Measurements from ENCODE around the gene MTPN.

The MTPN gene

DNA sequence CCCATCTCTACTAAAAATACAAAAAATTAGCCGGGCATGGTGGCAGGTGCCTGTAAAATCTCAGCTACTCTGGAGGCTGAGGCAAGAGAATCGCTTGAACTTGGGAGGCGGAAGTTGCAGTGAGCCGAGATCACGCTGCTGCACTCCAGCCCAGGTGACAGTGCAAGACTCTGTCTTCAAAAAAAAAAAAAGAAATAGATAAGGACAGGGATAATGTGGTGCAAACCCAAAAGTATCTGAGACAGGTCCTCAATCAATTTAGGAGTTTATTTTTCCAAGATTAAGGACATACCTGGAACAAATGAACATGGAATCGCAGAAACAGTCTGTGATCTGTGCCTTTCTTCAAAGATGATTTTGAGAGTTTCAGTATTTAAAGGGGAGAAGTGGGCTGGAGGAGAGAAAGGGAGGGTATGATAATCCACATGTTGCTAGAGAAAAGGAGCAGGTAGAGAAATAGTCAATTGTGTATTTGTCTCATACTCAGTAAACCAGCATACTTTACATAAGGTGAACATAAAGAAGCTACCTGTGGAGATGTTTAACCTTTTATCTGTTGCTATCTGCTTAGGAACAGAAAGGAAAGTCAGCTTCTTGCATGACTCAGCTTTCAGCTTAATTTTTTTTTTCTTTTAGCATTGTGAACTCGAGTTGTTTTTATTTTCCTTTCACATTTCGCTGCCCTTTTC lies 4.9 kb upstream of the MTPN start:
- DNase-seq: no peak

DNA sequence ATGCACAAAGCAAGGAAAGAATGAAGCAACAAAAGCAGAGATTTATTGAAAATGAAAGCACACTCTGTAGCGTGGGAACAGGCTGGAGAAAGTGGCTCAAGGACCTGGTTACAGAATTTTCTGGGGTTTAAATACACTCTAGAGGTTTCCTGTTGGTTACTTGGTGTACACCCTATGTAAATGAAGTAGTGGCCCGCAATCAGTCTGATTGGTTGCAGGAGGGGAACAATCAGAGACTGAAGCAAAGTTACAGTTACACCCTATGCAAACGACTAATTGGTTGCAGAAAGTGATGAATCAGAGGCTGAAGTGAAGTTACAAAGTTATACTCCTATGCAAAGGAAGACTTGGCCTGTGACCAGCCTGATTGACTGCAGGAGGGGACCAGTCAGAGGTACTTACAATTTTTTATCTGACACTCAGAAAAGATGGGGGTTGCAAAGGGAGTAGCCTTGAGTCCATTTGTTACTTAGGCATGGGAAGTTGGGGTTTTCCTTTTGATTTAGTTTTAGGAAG lies 3.6 kb upstream of the MTPN start:
- DNase-seq: peak; percentile 98

DNA sequence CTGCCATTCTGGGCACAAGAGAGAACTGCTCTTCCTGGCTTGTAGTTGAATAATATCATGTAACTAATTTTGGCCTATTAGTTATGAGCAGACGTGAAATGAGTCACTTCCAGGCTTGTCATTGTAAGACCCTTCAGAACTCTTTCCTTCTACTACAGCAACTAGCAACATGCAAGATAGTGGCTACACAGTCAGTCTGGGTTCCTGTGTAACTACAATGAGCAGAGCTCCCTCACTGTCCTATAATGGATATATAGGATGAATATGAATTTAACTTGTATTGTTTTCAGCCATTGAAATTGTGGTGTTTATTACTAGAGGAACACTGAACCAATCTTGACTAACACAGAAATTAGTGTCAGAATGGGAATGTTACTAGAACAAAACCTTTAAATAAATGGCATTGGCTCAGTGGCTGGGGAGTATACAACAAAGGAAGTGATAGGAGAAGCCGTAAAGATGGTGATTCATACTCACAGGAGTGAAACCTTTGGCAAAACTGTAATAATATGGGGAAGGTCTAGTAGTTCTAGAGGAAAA lies 2.9 kb upstream of the MTPN start:
- DNase-seq: peak; percentile 86

DNA sequence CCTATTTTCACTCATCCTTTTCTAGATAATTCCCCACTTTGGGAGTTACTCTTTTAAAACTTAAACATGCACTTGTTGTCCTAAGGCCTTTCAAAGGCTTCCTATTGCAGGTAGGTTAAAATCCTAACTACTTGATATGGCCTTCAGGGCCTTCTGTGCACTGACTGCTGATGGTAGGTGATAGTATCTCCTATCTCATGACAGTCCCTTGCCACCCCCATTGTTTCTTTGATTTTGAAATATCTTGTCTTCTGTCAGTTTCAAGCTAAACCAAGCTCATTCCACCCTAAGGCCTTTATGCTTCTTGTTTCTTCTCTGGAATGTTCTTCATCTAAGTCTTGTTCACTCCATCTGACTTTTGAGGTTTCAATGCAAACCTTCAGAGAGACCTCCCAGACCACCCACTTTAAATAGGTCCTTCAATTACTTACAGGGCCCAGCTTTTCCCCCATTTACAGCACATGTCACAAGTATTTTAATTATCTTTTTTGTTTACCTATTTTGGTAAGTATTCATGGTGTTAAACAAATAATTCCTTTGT lies 2.4 kb upstream of the MTPN start:
- DNase-seq: peak; percentile 53

DNA sequence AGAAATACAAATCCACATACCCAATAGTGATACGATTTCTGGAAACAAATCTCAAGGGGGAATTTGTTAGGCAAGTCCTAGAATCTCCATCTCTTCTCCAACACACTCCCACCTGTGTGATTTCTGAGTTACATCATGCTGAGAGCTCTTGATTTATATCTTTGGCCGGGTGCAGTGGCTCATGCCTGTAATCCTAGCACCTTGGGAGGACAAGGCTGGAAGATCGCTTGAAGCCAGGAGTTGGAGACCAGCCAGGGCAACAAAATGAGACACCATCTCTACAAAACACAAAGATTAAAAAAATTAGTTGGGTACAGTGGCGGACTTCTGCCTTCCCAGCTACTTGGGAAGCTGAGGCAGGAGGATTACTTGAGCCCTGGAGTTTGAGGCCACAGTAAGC lies 1.5 kb upstream of the MTPN start:
- no peak for DNase-seq

DNA sequence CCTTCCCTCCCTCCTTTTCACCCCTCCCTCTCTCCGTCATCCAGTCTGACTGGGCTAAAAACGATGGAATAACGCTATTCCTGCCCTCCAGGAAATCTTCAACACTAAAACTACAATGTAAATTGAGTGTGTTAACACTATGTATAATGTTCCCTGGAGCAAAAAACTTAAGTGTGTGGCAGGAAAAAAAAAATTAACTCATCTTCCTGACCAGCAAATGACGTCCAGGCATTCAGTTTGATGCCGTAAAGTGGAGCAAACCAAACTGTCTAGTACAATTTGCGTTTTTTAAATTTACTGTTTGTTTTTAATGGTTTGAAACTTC lies 545 bp upstream of the MTPN start:
- no peak for DNase-seq

DNA sequence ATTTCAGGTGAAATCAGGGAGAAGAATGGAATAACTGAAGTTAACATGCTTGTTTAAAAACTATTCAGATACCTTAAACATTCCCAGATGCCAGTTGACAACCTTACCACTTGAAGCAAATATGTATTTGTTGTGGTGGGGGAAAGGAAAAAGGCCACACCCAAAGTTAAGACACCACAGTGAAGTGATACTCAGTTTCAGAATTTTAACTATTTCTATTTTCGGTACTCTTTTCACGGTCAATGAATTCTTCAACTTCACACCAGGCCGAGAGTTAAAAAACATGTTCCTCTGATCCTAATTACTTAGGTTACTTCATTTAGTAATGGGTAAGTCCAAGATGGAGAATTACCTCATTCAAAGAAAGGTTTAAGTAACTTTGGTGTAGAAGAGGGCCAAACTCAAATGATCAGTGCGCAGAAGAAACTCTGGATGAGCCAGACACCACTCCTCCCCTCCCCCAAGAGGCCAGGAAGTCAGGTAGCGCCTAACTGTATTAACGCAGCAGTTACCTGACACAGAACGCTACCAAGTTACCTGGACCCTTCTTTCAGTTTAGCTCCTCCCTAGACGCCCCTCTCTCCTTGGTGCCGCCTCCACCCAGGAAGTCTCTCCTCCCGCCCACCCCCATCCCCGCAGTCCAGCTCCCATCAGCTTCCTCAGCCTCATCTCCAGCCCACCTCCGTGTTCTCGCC lies 700 bp downstream of the MTPN start:
- DNase-seq: peak; percentile 55

DNA sequence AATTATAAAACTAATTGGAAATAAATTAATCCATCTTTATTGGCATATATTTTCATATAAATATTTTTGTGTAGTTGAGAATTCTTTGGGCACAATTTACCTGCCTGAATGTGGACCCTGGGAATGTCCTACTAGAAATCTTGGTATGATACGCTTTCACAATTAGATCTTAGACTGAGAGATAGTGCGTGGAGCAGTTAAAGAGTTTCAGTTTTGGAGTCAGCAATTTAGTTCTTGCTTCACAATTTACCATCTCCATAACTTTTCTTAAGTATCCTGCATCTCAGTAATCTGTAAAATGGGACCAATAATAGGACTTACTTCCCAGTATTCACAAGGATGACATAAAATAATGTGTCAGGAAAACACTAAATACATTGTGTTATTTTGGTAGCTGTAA lies 2.0 kb downstream of the MTPN start:
- DNase-seq: peak; percentile 70

DNA sequence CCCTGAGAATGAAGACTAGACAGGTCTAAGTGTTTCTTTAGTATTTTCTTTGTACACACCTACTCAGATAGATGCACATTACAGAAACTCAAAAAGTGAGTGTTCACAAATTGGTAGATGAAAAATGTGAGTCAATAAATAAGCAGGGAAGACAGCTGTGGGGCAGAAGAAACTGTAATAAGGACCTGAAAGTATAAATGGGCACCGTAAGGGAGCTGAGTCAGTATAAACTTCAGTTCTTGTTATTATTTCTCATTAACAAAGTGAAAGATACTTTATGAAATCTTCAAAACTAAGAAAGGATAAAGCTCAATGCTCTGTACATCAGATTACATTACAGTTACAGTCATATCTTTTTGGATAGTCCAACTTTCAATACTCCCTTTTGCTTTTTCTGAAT lies 2.5 kb downstream of the MTPN start:
- peak; percentile 33 for DNase-seq

DNA sequence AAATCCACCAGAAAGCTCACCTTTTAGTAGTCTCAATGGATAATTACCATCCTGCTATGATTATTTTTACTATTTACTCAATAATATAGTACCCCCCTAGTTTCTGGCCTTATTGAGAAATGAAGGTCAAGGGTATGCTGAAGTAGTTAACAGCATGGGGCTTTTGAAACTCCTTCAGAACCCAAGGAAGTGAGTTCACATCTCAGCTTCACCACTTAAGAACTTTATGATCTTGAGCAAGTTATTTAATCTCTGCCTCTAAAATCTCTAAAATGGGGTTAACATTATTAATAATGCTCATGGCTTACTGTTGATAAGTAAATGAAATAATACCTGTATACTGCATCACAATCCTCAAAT lies 5.8 kb downstream of the MTPN start:
- DNase-seq: no peak

DNA sequence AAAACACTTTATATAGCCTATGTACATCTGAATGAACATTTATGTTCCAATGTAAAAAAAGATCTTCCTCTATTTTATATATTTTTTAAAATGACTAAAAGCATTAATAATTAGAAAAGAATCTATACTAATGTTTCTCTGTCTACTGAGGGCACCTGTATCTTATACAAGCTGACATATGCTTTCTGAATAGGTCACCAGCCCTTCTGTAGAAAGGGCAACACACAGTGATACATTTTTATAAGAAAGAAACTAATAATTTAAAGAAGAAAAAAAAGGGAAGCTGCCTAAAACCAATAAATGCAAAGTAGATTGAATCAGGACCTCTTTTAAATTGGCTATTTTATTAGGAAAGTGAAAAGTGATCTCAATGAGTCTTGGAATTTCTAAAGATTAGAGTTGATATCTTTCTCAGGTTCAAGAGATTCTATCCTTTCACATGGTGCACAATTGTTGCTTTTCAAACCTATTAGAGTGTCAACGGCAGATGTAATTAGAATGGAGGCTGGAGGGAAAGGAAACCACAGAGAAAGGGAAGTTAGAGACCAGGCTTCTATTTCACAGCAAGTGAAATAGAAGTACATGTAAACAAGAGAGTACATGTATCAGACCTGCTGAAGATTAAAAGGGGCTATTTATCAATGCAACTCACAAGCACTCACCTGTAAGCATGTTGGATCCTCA lies 6.3 kb downstream of the MTPN start:
- peak; percentile 63 for DNase-seq

DNA sequence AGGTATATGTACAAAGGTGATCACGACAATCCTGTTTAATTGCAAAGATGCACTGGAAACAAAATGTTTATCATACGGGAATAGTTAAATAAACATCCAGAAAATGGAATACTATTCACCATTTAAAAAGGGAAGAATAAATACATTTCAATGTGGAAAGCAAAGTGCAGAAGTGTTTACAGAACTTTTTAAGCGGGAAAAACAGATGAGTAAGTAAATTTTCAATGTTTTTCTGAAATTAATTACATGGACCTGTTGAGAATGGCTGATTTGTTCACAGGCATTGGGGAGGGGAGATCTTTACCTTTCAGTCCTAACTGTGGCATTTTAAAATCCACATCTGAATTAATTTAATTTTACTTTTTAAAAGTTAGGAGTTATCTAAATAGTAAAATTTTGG lies 7.1 kb downstream of the MTPN start:
- DNase-seq: no peak

DNA sequence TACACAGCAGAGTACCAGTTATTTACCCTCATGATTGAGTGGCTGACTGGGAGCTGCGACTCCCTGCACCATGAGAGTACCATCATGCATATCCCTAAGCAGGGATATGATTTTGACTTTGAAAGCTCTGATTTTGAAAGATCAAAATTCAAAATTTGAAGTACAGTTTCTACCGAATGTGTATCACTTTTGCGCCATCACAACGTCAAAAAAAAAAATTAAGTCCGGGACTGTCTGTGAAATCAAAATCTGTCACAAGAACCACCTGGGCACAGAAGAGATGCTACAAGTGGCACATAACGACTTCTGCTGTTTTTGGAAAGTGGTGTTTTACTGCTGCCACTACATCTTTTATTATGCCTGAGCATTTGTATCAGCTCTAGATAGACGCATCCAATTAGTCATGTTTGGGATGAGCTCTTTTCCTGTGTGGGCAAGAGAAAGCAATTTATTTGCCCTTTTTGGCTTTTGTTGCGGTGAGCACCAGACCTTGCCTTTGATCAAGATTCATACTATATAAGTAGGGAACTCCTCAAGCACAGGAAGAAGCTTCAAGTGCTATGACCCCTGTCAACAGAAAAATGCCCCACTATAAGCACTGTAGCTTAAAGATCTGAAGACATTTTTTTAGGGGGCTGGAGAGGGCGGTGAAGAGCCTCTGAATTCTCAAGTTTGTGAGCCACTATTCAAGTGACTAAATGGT lies 10.7 kb downstream of the MTPN start:
- no peak for DNase-seq

DNA sequence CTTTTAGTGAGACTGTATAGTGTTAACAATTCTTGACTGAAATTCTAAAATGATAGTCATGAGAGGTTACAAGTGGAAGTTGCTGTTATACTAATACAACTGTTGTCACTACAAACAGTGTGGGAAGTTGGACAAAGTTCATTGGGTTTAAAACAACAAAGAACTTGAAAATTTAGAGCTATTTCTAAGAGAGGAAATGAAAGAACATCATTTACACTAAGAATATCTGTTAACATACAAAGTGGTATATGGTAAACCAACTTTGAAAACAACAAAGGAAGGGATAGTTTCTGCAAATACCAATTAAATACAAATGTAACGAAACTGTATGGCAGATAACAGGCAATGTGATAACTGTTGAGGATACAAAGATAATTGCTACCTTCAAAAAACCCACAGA lies 11.6 kb downstream of the MTPN start:
- DNase-seq: peak; percentile 40

DNA sequence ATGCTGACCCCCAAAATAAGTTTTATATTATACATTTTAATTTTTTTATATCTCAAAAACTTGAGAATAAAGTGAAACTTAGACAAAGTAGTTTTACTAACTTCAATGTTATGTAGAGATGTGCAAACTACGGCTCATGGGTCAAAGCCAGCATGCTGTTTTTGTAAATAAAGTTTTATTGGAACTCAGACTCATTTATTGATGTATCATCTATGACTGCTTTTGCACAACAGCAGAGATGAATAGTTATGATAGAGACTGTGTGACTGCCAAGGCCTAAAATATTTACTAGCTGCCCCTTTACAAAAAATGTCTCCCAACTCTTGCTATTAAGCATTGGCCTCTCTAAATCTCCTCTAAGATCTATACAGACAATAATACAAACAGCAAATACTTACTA lies 12.4 kb downstream of the MTPN start:
- DNase-seq: no peak

DNA sequence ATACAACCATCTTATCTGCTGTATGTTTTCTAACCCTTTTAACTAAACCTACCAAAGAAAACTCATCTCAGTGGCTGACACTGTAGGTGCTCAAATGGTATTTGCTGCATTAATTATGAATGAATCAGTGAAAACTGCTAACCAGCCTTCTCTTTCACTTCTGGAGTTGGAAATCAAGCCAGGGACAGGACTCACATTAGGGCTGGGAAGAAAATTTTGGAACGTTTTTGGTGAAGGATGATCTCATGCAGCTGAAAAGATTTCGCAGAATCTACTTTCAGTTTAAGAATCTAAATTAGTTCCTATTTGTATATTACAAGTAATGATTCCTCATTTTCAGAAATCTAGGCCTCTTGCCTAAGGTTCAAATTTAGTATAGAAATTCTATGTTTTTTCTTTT lies 12.9 kb downstream of the MTPN start:
- peak; percentile 84 for DNase-seq

DNA sequence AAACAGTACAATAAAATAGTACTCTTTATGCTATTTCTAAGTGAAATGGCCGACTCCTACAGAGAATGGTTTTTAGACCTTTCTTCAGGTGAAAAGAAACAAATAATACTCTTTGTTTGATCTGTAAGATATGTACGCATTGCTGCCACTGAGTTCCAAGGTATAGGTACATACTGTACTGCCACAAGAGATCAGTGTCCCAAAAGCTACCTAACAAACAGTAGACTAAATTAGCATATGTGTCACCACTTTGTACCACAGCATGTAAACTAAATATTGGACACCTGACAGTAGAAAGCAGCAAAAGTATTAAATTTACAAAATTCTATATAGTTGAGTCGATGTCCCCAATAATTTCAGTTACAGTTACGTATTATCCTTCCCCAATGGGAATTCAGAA lies 14.4 kb downstream of the MTPN start:
- no peak for DNase-seq

DNA sequence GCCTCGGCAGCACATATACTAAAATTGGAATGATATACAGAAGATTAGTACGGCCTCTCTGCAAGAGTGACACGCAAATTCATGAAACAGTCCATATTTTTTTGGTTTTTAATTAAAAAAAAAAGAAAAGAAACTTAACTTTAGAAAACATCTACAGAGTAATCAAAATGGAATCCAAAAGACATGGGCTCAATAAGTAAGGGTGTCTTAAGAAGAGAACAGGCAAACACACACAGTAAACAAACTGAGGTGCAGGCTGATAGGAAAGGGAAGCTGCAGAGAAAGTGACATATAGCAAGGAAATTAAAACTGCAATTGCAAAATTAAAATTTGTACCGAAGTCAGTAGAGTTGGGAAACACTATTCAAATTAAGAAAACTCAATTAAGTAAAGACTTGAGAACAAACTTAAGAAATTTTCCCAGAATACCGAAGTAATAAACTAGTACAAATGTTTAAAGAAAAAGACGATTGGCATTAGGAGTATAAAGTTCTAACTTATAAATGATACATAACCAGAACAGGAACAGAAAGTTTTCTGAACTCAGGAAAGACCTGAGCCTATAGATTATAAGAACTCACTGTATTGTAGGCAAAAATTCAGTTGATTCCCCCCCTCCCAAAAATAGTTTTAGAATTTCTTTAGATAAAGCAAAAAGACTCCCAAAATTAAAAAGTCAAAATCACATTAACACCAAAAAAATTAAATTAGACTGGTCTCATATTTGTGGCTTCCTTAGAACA lies 16.3 kb downstream of the MTPN start:
- DNase-seq: peak; percentile 33

DNA sequence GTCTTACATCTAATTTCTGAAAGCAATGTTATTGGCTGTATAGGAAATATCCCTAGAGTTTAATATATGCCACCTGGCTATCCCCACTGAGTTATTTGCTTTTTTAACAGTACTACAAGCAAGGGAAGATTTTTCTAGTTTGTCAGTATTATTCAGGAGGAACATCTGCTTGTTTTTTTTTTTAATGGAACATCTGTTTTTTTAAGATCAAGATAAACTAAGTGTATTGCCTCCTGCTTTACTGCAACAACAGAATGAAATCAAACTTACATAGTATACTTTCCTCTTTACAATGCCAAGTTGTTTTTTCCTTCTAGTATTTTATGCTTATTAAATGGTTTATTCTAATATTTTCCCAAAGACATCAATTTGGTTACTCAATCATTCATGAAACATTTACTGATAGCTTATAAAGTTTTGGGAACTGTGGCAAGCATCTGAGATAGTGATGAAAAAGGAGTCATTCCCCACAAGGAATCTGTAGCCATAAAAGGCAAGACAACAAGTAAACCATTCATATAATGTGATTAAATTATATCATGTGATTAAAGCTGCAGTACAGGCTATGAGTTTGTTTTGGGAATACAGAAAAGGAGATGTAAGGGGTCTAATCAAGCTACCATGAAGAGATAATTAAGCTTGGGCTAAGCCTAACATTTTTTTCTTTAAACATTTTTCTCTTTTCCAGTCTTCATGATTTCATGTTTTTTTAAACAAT lies 17.4 kb downstream of the MTPN start:
- DNase-seq: no peak

DNA sequence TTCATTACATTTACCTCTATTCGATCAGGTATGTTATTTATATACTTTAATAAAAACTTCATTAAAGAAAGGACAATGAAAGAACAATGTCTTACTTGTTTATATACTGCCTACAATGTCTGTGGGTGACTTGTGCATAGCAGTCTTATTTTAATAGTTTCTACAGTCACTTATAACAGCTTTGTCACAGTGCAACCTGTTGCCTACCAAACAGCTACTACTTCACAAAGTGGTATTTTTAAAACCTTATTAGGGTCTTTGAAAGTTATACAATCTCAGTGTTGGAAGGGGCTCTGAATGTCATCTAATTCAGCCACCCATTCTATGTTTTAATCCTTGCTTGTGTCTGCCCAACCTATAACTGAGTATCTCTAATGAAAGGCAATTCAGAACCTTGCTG lies 19.0 kb downstream of the MTPN start:
- no peak for DNase-seq

DNA sequence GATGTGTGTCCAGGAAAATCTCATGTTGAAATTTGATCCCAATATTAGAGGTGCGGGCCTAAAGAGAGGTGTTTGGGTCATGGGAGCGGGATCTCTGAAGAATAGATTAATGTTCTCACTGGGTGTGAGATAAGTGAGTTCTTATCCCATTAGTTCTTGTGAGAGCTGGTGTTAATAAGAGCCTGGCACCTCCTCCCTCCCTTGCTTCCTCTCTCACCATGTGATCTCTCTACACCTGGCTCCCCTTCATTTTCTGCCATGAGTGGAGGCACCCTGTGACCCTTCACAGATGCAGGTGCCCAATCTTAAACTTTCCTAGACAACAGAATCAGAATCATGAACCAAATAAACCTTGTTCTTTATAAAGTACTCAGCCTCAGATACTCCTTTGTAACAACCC lies 19.5 kb downstream of the MTPN start:
- DNase-seq: no peak

DNA sequence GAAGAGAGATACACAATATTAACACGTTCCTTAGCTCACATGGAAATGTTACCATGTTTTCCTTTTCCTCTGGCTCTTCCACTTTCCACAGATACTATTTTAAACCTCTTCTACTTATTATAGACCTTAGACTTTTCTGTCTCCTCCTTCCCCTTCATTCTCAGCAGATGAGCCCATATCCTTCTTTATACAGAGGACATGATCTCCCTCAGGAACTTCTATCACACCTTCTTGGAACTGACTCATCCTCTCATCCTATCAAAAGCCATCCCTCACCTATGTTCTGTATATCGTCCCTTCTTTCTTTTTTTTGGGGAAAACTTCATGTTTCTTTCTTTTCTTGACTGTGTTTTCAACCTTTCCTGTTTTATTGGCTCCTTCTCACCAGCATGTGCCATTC lies 20.8 kb downstream of the MTPN start:
- DNase-seq: no peak

Data from inflammatory macrophage treated with lipopolysaccharide for 4 hours (primary cell).